ENCODE measurements around the gene PARN. TPM values are rescaled to one million over a fixed set of nuclear protein-coding genes. Genes with fewer than 3 reads are reported as not detected.

PARN gene
- polyA plus RNA-seq, 1 donor from 2014 or later: 22.3 TPM

GRCh38 chr16:14559809-14560241 is 70.2 kb downstream of the PARN start:
- Histone ChIP-seq H3K9me2 (ENCODE audit: insufficient read depth, low read length) (no peaks in the 10 kb centered on the region), H3F3A (ENCODE audit: insufficient read depth, low read length, poor library complexity, severe bottlenecking) (no peaks in the 10 kb centered on the region), H3K4me3 (ENCODE audit: low read length) (no peak overlapping the region), H4K20me1 (ENCODE audit: insufficient read depth) (no peaks in the 10 kb centered on the region), H3K9ac (ENCODE audit: low read length) (no peak overlapping the region), H3K36me3 (ENCODE audit: insufficient read depth, low read length) (no peaks in the 10 kb centered on the region), H3K27ac (ENCODE audit: low read length) (no peak overlapping the region), H3K9me3 (ENCODE audit: low read length) (no peaks in the 10 kb centered on the region), H3K79me2 (replicated peaks; ENCODE audit: insufficient read depth, low read length) (no peaks in the 10 kb centered on the region), H3K27me3 (ENCODE audit: insufficient read depth, low read depth, low read length) (no peaks in the 10 kb centered on the region), H3K4me2 (ENCODE audit: low read length) (no peak overlapping the region), H2AFZ (ENCODE audit: low read depth, low read length) (no peak overlapping the region)
- TF ChIP-seq SMC3 (conservative IDR thresholded peaks at IDR 0.05; ENCODE audit: poor library complexity) (no peak), TAF1 (IDR thresholded peaks at IDR 0.05; ENCODE audit: low read depth) (no peak), RAD21 (conservative IDR thresholded peaks at IDR 0.05) (no peak), MXI1 (conservative IDR thresholded peaks at IDR 0.05; ENCODE audit: poor library complexity, severe bottlenecking) (no peak), EP300 (conservative IDR thresholded peaks at IDR 0.05; ENCODE audit: poor library complexity, severe bottlenecking) (no peak), POLR2AphosphoS5 (IDR thresholded peaks at IDR 0.05) (no peak), EZH2 (IDR thresholded peaks at IDR 0.05; ENCODE audit: borderline replicate concordance, insufficient read depth, low read length, poor library complexity, severe bottlenecking) (no peak)
- TF ChIP-seq, protein P1, sequence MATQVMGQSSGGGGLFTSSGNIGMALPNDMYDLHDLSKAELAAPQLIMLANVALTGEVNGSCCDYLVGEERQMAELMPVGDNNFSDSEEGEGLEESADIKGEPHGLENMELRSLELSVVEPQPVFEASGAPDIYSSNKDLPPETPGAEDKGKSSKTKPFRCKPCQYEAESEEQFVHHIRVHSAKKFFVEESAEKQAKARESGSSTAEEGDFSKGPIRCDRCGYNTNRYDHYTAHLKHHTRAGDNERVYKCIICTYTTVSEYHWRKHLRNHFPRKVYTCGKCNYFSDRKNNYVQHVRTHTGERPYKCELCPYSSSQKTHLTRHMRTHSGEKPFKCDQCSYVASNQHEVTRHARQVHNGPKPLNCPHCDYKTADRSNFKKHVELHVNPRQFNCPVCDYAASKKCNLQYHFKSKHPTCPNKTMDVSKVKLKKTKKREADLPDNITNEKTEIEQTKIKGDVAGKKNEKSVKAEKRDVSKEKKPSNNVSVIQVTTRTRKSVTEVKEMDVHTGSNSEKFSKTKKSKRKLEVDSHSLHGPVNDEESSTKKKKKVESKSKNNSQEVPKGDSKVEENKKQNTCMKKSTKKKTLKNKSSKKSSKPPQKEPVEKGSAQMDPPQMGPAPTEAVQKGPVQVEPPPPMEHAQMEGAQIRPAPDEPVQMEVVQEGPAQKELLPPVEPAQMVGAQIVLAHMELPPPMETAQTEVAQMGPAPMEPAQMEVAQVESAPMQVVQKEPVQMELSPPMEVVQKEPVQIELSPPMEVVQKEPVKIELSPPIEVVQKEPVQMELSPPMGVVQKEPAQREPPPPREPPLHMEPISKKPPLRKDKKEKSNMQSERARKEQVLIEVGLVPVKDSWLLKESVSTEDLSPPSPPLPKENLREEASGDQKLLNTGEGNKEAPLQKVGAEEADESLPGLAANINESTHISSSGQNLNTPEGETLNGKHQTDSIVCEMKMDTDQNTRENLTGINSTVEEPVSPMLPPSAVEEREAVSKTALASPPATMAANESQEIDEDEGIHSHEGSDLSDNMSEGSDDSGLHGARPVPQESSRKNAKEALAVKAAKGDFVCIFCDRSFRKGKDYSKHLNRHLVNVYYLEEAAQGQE (IDR thresholded peaks at IDR 0.05; ENCODE audit: borderline replicate concordance): no peak
- TF ChIP-seq, protein P2, sequence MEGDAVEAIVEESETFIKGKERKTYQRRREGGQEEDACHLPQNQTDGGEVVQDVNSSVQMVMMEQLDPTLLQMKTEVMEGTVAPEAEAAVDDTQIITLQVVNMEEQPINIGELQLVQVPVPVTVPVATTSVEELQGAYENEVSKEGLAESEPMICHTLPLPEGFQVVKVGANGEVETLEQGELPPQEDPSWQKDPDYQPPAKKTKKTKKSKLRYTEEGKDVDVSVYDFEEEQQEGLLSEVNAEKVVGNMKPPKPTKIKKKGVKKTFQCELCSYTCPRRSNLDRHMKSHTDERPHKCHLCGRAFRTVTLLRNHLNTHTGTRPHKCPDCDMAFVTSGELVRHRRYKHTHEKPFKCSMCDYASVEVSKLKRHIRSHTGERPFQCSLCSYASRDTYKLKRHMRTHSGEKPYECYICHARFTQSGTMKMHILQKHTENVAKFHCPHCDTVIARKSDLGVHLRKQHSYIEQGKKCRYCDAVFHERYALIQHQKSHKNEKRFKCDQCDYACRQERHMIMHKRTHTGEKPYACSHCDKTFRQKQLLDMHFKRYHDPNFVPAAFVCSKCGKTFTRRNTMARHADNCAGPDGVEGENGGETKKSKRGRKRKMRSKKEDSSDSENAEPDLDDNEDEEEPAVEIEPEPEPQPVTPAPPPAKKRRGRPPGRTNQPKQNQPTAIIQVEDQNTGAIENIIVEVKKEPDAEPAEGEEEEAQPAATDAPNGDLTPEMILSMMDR (IDR thresholded peaks at IDR 0.05; ENCODE audit: poor library complexity, severe bottlenecking): no peak

DNA sequence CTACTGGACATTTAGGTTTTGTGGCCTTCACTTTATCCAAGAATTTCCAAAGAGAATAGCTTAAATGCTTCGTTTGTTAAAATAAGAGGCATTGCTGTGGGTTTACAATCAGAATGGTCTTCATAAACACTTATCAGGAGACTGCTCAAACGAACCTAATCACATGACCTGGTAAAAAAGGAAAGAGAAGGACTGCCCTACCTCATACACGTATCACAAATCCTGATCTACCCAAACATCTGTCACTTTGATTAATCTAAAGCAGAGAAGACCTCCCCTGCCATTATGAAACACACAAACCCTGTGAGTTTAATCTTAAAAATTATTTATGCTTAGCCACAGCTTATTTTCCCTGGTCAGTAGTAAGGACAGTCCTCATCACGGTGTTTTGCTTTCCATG is 76.6 kb downstream of the PARN start:
- no peak overlapping the region for H3K27ac ChIP-seq (ENCODE audit: low read length)
- H3K4me3 ChIP-seq (ENCODE audit: low read length): no peak overlapping the region
- H3K9me3 ChIP-seq (ENCODE audit: low read length): no peaks in the 10 kb centered on the region
- no peaks in the 10 kb centered on the region for H3K27me3 ChIP-seq (ENCODE audit: insufficient read depth, low read depth, low read length)
- H3K9ac ChIP-seq (ENCODE audit: low read length): no peak overlapping the region
- H3K79me2 ChIP-seq (replicated peaks; ENCODE audit: insufficient read depth, low read length): no peaks in the 10 kb centered on the region
- TF ChIP-seq, protein P2 (IDR thresholded peaks at IDR 0.05; ENCODE audit: poor library complexity, severe bottlenecking): no peak
- TF ChIP-seq SMC3 (conservative IDR thresholded peaks at IDR 0.05; ENCODE audit: poor library complexity) (no peak), EZH2 (IDR thresholded peaks at IDR 0.05; ENCODE audit: borderline replicate concordance, insufficient read depth, low read length, poor library complexity, severe bottlenecking) (no peak), EP300 (conservative IDR thresholded peaks at IDR 0.05; ENCODE audit: poor library complexity, severe bottlenecking) (no peak), TAF1 (IDR thresholded peaks at IDR 0.05; ENCODE audit: low read depth) (no peak), POLR2AphosphoS5 (IDR thresholded peaks at IDR 0.05) (no peak), MXI1 (conservative IDR thresholded peaks at IDR 0.05; ENCODE audit: poor library complexity, severe bottlenecking) (no peak), RAD21 (conservative IDR thresholded peaks at IDR 0.05) (no peak)
- TF ChIP-seq, protein P1 (IDR thresholded peaks at IDR 0.05; ENCODE audit: borderline replicate concordance): no peak
- H3K36me3 ChIP-seq (ENCODE audit: insufficient read depth, low read length): no peaks in the 10 kb centered on the region
- no peaks in the 10 kb centered on the region for H3F3A ChIP-seq (ENCODE audit: insufficient read depth, low read length, poor library complexity, severe bottlenecking)
- H3K4me2 ChIP-seq (ENCODE audit: low read length): no peak overlapping the region
- no peak overlapping the region for H2AFZ ChIP-seq (ENCODE audit: low read depth, low read length)
- H3K9me2 ChIP-seq (ENCODE audit: insufficient read depth, low read length): no peaks in the 10 kb centered on the region
- no peaks in the 10 kb centered on the region for H4K20me1 ChIP-seq (ENCODE audit: insufficient read depth)

All from neural cell (in vitro differentiated cells).